Activated effector memory CD4-positive, alpha-beta T cell treated with Interleukin-2 at 50 U/mL for 16 hours (primary cell): ENCODE measurements around the gene NAA80.
"Not testable (repeated sequence)": the region's sequence is repeated elsewhere in the genome, so short reads cannot be mapped to it uniquely, and the experiment has no call there.

Experiments
- DNase-seq: peaks from one replicate; pipeline ENCODE4 v3.0.0-alpha.2; 2020

The NAA80 gene

GRCh38 chr3:50268703-50269451 lies 30.3 kb downstream of the NAA80 start, which contains the start of gene SEMA3B:
SEMA3B (plus strand) TSS chr3:50269147; CDS start chr3:50269241, 94 bp downstream.
- DNase-seq, result no peak

DNA sequence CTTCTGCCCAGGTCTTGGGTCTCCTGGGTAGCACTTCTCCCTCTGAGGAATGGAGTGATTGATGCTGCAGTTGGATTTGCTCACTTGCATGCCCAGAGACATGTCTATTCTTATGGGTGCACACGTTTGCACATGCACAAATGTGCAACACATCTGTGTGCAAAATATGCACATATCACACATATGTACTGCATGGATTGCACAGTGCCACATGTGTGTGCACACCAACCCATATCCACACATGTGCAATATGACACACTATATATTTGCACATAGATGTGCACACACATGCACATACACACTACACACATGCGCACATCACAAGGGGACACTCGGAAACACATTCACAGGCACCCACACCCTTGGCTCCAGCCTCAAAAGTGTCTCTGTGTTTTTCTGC lies 30.9 kb downstream of the NAA80 start:
- DNase-seq, result no peak

GRCh38 chr3:50267280-50267913 lies 31.8 kb downstream of the NAA80 start:
- no peak for DNase-seq

DNA sequence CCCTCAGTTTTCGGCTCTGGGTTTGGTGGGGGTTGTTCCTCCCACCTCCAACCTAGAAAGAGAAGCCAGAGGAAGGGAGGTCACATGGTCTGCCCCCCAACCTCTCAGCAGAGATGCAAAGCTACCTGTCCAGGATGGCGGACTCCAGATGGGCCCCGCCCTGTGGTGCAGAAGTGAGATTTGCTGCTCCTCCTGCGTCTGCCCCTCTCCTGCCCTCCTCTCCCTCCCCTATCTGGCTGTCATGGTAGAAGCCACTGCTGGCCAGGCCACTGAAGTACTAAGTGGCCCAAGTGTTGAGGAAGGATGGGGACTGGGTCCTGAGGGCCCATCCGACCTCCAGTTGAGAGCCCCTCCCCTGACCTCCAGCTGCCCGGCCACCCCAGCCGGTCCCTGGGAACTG lies 32.4 kb downstream of the NAA80 start:
- no peak for DNase-seq

- DNase-seq, result no peak
Measured at GRCh38 chr3:50266017-50266416, 33.2 kb downstream of the NAA80 start.

GRCh38 chr3:50265571-50265970 lies 33.6 kb downstream of the NAA80 start:
- DNase-seq, result no peak

GRCh38 chr3:50264964-50265485 lies 34.2 kb downstream of the NAA80 start:
- no peak for DNase-seq

- no peak for DNase-seq
Measured at GRCh38 chr3:50264383-50264963, 34.7 kb downstream of the NAA80 start.

GRCh38 chr3:50263478-50264382 lies 35.5 kb downstream of the NAA80 start:
- no peak for DNase-seq

DNA sequence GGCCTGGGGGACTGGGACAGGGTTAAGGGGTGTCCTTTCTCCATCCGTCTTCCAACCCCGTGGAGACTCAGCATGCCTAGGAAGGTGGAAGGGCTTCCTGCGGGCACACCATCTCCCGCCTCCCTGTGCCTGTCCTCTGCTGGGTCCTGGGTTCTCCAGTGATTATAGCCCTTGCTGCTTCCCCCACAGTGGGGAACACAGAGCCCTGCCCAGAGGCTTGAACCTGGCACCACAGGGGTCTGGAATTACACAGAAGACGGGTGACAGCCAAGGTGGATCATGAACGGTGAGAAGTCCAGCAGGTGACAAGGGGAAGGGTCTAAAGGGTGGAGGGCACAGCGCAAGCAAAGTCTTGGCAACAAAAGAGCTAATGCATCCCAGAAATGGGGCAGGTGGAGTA lies 36.4 kb downstream of the NAA80 start:
- no peak for DNase-seq

GRCh38 chr3:50262200-50262599 lies 37.0 kb downstream of the NAA80 start:
- DNase-seq, result not testable (repeated sequence)

- no peak for DNase-seq
Measured at GRCh38 chr3:50261505-50261904, 37.7 kb downstream of the NAA80 start.

GRCh38 chr3:50260942-50261441 lies 38.2 kb downstream of the NAA80 start:
- no peak for DNase-seq

- DNase-seq, result peak; percentile 67
Measured at GRCh38 chr3:50260027-50260941, 38.9 kb downstream of the NAA80 start.

- no peak for DNase-seq
Measured at GRCh38 chr3:50259432-50260026, 39.7 kb downstream of the NAA80 start.

DNA sequence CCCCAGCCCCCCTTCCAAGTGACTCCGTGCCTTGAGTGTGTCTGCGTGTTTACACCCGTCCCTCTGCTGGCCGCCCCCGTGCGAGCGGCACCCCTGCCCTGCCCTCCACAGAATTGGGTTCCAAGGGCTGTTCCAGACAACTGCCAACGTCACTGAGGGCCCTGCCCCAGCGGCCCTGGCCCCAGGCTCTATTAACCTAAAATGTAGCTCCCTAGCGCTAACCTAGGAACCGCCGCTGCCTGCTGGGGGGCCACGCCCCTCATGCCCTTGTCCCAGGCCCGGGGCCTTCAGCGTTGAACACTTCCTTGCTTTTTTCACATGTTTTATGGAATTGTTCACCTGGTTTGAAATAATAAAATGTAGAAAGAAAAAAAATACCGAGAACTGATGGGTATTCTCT lies 40.2 kb downstream of the NAA80 start:
- DNase-seq, result no peak

- DNase-seq, result no peak
Measured at GRCh38 chr3:50258029-50258680, 41.0 kb downstream of the NAA80 start.

- no peak for DNase-seq
Measured at GRCh38 chr3:50256978-50257890, 42.0 kb downstream of the NAA80 start.

- DNase-seq, result no peak
Measured at GRCh38 chr3:50255251-50255615, 44.0 kb downstream of the NAA80 start.
